ENCODE data around the gene STAB1. TPM values are rescaled to one million over a fixed set of nuclear protein-coding genes. Genes with fewer than 3 reads are reported as not detected.

Gene STAB1
- polyA plus RNA-seq, 1 donor (not counting 4 experiments of a cell fraction or from before 2014, with no cell fraction given), result not detected

- DNase-seq (ENCODE audit: low read depth, low spot score), result no peak
- no peak overlapping the region for H3K27ac ChIP-seq (ENCODE audit: control insufficient read depth, insufficient read depth, low read length)
- no peak overlapping the region for H3K4me3 ChIP-seq (ENCODE audit: control insufficient read depth in 2 of 3, extremely low read depth in 1 of 3, insufficient read depth in 2 of 3, low read depth in 1 of 3, low read length in 3 of 3)
- H3K79me2 ChIP-seq (ENCODE audit: control insufficient read depth, insufficient read depth, low read length), result peaks cover 8% of the 10 kb centered on the region
- dilution Hi-C loops (cut with MboI; ENCODE audit: extremely low pct_ligation_motif_present, low sequenced_read_pairs), result no loop called here
- peaks cover 25% of the 10 kb centered on the region for H3K4me1 ChIP-seq (ENCODE audit: control insufficient read depth, extremely low read depth, insufficient read depth, low read length)
- H3K27me3 ChIP-seq (ENCODE audit: control insufficient read depth, extremely low read depth, insufficient read depth, low read length), result no peaks in the 10 kb centered on the region
- H3K4me2 ChIP-seq (ENCODE audit: control insufficient read depth, extremely low read depth, insufficient read depth, low read depth, low read length), result no peak overlapping the region
- H3K9ac ChIP-seq (ENCODE audit: control insufficient read depth, extremely low read depth, insufficient read depth, low read length), result no peak overlapping the region
- TF ChIP-seq CTCF (optimal IDR thresholded peaks at IDR 0.05 in 1 of 3, IDR thresholded peaks at IDR 0.05 in 1 of 3, conservative IDR thresholded peaks at IDR 0.05 in 1 of 3; ENCODE audit: extremely low read depth in 1 of 3, insufficient read depth in 2 of 3, low read length in 3 of 3) (no peak), EZH2 (IDR thresholded peaks at IDR 0.05; ENCODE audit: low read length) (no peak)
- no peaks in the 10 kb centered on the region for H3K9me3 ChIP-seq (ENCODE audit: control insufficient read depth, low read depth, low read length)
- no peak for FAIRE-seq
- H3K9me1 ChIP-seq (ENCODE audit: control insufficient read depth, extremely low read depth, insufficient read depth, low read length), result peaks cover 3% of the 10 kb centered on the region
- no peak overlapping the region for H2AFZ ChIP-seq (ENCODE audit: control insufficient read depth, low read length)
- peaks cover 3% of the 10 kb centered on the region for H4K20me1 ChIP-seq (ENCODE audit: control insufficient read depth, extremely low read depth, insufficient read depth, low read length)
- peaks cover 12 to 19% of the 10 kb centered on the region in 2 experiments for H3K36me3 ChIP-seq (ENCODE audit: control insufficient read depth in 2 of 2, extremely low read depth in 1 of 2, insufficient read depth in 2 of 2, low read length in 2 of 2)
These were observed 32.0 kb downstream of the STAB1 start for GRCh38 chr3:52527039-52527731.

GRCh38 chr3:52527732-52528585 lies 32.8 kb downstream of the STAB1 start:
- Histone ChIP-seq H3K4me2 (ENCODE audit: control insufficient read depth, extremely low read depth, insufficient read depth, low read depth, low read length) (no peak overlapping the region), H3K79me2 (ENCODE audit: control insufficient read depth, insufficient read depth, low read length) (peaks cover 11% of the 10 kb centered on the region), H3K9ac (ENCODE audit: control insufficient read depth, extremely low read depth, insufficient read depth, low read length) (no peak overlapping the region), H3K4me1 (ENCODE audit: control insufficient read depth, extremely low read depth, insufficient read depth, low read length) (peaks cover 31% of the 10 kb centered on the region), H3K9me3 (ENCODE audit: control insufficient read depth, low read depth, low read length) (no peaks in the 10 kb centered on the region), H3K27ac (ENCODE audit: control insufficient read depth, insufficient read depth, low read length) (no peak overlapping the region), H3K36me3 (ENCODE audit: control insufficient read depth in 2 of 2, extremely low read depth in 1 of 2, insufficient read depth in 2 of 2, low read length in 2 of 2) (peaks cover 12 to 19% of the 10 kb centered on the region in 2 experiments), H3K4me3 (ENCODE audit: control insufficient read depth in 2 of 3, extremely low read depth in 1 of 3, insufficient read depth in 2 of 3, low read depth in 1 of 3, low read length in 3 of 3) (no peak overlapping the region), H2AFZ (ENCODE audit: control insufficient read depth, low read length) (no peak overlapping the region), H4K20me1 (ENCODE audit: control insufficient read depth, extremely low read depth, insufficient read depth, low read length) (peaks cover 3% of the 10 kb centered on the region), H3K9me1 (ENCODE audit: control insufficient read depth, extremely low read depth, insufficient read depth, low read length) (peaks cover 3% of the 10 kb centered on the region), H3K27me3 (ENCODE audit: control insufficient read depth, extremely low read depth, insufficient read depth, low read length) (no peaks in the 10 kb centered on the region)
- dilution Hi-C loops (cut with MboI; ENCODE audit: extremely low pct_ligation_motif_present, low sequenced_read_pairs), result no loop called here
- FAIRE-seq, result no peak
- no peak for DNase-seq (ENCODE audit: low read depth, low spot score)
- TF ChIP-seq CTCF (optimal IDR thresholded peaks at IDR 0.05 in 1 of 3, IDR thresholded peaks at IDR 0.05 in 1 of 3, conservative IDR thresholded peaks at IDR 0.05 in 1 of 3; ENCODE audit: extremely low read depth in 1 of 3, insufficient read depth in 2 of 3, low read length in 3 of 3), result no peak
- no peak for TF ChIP-seq EZH2 (IDR thresholded peaks at IDR 0.05; ENCODE audit: low read length)
